HG02970 (cell line): ENCODE results near the gene CXXC4.

ENCODE experiments used
- ATAC-seq: cut with Tn5 transposase; IDR thresholded peaks from one replicate; pipeline ENCODE4 v1.9.1; 2021; ENCODE audit warnings: mild to moderate bottlenecking, moderate library complexity, moderate number of reproducible peaks; ENCODE audit not compliant: unreplicated experiment, low FRiP score

Gene CXXC4

GRCh38 chr4:104494822-104495559, at the start of gene CXXC4:
TSS of gene CXXC4 (minus strand) at chr4:104494894. CDS start at chr4:104491802, 3,092 bp downstream.
- no peak for ATAC-seq

- ATAC-seq = no peak
These were observed 38.5 kb upstream of the CXXC4 start for GRCh38 chr4:104533156-104533555.

DNA sequence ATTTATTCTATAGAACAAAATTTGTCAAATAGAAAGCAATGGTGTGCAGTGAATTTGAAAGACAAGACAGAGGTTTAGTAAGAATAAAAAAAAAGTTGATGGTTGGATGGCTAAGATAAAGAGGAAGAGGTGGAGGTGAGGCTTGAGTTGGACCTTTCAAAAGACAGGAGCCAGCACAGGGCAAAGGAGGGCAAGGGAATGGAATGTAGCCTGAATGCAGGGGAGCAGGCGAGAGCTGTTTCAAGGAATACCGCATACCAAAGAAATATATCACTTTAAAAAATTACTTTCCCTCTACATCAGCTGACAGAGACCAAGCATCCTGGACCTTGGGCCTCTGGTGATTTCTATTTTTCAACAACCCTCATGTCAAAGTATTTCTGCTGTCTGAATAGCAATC, 38.0 kb upstream of the CXXC4 start:
- ATAC-seq = no peak

DNA sequence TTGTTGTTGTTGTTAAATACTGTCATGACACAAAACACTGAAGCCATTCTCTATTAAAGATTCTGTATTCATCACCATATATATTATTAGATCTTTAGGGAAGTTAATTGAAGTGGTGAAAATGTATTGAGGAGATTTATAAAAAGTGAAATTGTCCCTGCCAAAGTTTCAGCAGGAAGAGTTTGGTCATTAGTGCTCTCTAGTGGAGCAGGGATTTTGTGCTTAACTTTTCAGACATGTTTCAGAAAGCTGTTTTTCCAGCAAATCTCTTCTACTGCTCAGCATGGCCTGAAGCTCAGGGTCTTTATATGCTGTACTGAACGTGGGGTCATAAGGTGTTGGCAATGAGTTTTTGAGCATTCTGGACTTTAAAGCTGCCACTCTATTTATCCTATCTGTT, 36.7 kb upstream of the CXXC4 start:
- no peak for ATAC-seq

- ATAC-seq = no peak
These were observed 35.7 kb upstream of the CXXC4 start for GRCh38 chr4:104530426-104530825.

GRCh38 chr4:104524591-104524990, 29.9 kb upstream of the CXXC4 start:
- ATAC-seq = no peak

- no peak for ATAC-seq
These were observed 29.3 kb upstream of the CXXC4 start for GRCh38 chr4:104524026-104524425.

DNA sequence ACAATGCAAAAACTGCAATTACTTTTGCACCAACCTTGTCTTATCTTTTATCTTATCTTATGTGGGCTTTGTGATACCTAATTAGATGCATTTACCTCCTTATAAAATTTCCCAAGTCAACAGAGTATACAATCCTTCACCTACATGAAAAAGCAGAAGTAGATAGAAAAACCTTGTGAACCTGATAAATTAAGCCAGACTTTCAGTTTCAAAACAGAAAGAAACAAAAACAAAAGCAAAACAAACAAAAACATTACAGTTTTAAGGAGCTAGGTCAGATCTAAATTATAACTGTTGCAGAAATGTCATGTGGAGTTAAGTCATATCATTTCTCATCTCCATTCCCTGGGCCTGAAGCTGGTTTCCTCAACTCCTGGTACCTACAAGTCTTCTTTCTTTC, 24.9 kb upstream of the CXXC4 start:
- peak; percentile 74 for ATAC-seq

DNA sequence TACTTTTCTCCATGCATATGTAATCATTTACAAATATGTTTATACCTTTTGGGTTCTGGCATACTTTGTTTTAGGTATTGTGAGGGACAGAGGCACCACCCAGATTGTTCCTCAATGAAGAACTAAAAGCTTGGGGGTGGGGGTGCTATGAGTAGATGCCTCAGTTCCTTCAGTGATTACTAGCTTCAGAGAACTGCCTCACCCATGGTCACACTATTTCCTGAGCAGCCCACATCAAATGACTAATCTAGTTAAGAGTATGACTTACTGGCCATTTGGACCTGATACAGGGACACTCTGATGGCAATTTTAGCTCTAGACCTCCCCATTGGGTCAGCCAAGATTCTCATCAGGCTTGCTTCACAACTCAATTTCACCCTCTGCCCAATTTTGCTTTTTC, 22.2 kb upstream of the CXXC4 start:
- peak; percentile 54 for ATAC-seq

DNA sequence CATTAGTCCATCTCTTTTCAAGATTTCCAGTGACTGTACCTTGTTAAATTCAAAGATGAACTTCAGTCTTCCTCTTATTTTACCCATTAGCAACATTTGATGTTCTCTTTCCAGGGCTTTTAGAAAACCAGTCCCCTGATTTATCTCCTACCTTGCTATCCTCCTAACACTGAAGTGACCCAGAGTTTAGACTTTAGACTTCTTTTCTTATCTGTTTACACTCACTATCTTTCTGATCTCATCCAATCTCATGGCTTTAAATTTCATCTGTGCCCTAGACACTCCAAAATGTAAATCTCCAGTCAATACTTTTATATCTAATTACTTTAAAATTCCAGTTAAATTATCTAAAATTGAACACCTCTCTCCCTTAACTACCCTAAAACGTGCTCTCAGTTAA, 13.5 kb upstream of the CXXC4 start:
- no peak for ATAC-seq

DNA sequence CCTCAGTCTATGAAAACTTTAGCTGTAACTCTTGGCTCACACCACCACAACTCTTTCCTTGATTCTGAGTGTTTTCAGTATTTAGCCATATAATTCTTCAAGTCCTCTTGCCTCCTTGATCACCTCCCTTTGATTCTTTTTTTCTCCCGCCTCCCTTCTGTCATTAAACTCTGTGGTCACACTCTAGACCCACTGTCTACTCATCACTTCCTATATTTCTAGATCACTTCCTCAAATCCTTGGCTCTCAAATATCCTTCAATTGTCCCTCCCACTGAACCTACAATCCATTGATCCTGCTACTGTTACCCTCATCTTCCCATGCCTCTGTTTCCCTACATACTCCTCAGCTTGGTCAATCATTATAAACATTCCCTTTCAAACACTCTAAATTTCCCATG, 12.4 kb upstream of the CXXC4 start:
- ATAC-seq = no peak

DNA sequence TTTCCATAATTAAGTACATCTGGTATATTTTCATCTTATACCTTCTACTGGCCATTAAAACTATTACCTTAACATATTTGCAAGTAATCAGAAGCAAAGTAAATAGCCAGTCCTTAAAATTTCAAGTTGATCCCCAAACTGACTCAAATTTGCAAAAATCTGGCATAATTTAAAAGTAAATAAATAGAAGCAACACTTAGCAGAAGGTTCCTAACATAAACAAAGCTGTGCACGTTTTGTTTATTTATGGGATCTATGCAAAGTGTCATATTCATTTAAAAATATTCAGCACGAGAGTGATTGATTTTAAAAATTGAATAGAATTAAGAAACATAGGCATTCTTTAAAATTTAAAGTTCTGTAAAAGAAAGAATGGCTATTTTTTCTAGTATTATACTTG, 9.8 kb upstream of the CXXC4 start:
- ATAC-seq = no peak

DNA sequence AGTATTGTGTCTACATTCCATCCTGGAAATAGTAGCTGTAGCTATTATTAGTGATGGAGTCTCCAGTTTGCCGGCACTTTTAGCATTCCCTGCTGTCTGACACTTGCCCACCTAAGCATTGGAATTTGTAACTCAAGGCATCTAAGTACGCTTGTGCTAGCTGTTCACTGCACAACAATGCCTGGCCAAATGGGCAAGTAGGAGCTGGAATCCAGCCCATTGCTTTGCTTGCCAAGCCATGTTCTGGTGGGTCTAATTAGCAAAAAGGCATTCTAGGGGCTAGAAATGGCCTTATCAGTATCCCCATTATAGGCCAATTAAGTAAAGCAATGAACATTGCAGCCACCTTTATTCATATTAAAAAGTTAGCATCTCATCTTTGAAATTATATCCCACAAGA, 7.8 kb upstream of the CXXC4 start:
- ATAC-seq = no peak

DNA sequence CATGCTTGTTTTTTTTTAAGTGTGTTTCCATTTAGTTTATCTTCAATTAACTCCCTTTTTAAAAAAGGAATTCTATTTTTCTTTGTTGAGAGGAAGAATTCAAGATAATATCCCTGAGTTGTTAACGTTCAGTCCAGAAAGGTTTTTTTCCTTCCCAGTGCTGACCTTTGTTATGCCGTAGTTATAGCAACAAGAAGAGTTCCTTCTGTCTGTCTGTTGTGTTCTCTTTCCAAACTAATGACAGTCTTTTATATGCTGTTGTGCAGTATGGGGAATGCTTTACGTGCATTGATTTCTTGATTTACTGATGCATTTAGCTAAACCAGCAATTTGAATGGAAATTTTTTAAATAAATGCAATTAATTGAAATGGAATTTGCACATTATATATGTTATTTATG, 6.6 kb upstream of the CXXC4 start:
- no peak for ATAC-seq

GRCh38 chr4:104500442-104500841, 5.7 kb upstream of the CXXC4 start:
- ATAC-seq = no peak

- ATAC-seq = no peak
These were observed 509 bp downstream of the CXXC4 start for GRCh38 chr4:104494185-104494584.

GRCh38 chr4:104493081-104493831, 1.4 kb downstream of the CXXC4 start:
- no peak for ATAC-seq

DNA sequence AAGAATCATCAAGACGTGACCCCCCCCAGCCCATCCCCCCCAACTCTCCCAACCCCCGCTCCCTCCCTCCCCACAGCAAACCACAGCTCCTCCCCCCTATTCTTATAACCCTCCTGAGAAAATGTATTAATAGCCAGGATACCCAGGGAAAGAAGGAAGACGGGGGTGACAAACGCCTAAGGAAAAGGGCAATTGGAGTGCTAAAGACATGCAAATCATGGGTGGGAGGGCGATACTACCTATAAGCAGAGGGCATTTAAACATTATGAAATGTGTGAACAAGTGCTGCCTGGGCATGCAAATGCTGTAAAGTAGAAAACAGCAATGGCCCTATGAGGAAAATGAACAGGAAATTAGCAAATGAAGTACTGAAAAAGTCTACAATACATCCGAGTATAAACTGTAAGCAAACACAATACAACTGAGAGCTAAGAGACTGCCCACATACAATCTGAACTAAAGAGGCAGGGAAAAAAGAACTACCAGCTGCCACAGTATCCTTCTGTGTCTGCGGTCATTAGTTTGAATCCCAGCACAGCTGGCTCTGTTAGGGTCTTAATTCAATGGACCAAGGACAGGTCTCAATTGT, 2.4 kb downstream of the CXXC4 start:
- no peak for ATAC-seq

GRCh38 chr4:104491481-104492182, 3.1 kb downstream of the CXXC4 start:
- peak; percentile 42 for ATAC-seq

GRCh38 chr4:104490770-104491480, 3.8 kb downstream of the CXXC4 start:
- ATAC-seq = peak; percentile 36
